OCI-LY1 (cell line): ENCODE data around the gene C10orf62.
"Not testable (repeated sequence)": the region's sequence is repeated elsewhere in the genome, so short reads cannot be mapped to it uniquely, and the experiment has no call there.

Experiments used
- H2AFZ ChIP-seq: fragments of 200-600 bp; sonication (generic), shearing (Covaris generic); 2 replicates; pipeline ENCODE4 v1.6.0; 2014; ENCODE audit warnings: antibody characterized with exemption, mild to moderate bottlenecking, low read length
- H3F3A ChIP-seq: fragments of 200-600 bp; sonication (generic), shearing (Covaris generic); 2 replicates; pipeline ENCODE4 v1.6.0; 2014; ENCODE audit warnings: mild to moderate bottlenecking, antibody characterized with exemption, low read length, moderate library complexity; ENCODE audit not compliant: insufficient read depth
- H3K27ac ChIP-seq: fragments of 200-600 bp; sonication (generic); 2 replicates; pipeline ENCODE4 v1.5.1; 2014; ENCODE audit warnings: low read length, mixed run types, mild to moderate bottlenecking, low read depth; ENCODE audit not compliant: poor library complexity, severe bottlenecking
- H3K27me3 ChIP-seq: fragments of 200-600 bp; sonication (generic); 2 replicates; pipeline ENCODE4 v1.6.0; 2014; ENCODE audit warnings: antibody characterized with exemption, mild to moderate bottlenecking, low read length, moderate library complexity; ENCODE audit not compliant: insufficient read depth
- H3K36me3 ChIP-seq: fragments of 200-600 bp; sonication (generic); 2 replicates; pipeline ENCODE4 v1.6.1; 2014; ENCODE audit warnings: mild to moderate bottlenecking, antibody characterized with exemption, low read length, moderate library complexity, mixed read lengths; ENCODE audit not compliant: insufficient read depth
- H3K4me1 ChIP-seq: fragments of 200-600 bp; sonication (generic); 2 replicates; pipeline ENCODE4 v1.5.1; 2014; ENCODE audit warnings: mild to moderate bottlenecking, low read length, moderate library complexity; ENCODE audit not compliant: insufficient read depth, severe bottlenecking
- H3K4me2 ChIP-seq: fragments of 200-600 bp; sonication (generic), shearing (Covaris generic); 2 replicates; pipeline ENCODE4 v1.6.1; 2014; ENCODE audit warnings: low read length
- H3K4me3 ChIP-seq: fragments of 200-600 bp; sonication (generic); 2 replicates; pipeline ENCODE4 v1.5.1; 2014; ENCODE audit warnings: low read length, low read depth, mild to moderate bottlenecking, mixed read lengths; ENCODE audit not compliant: poor library complexity, severe bottlenecking
- H3K79me2 ChIP-seq: fragments of 200-600 bp; shearing (Covaris generic); 2 replicates; pipeline ENCODE4 v1.6.1; 2016; ENCODE audit warnings: mixed run types, low read length, mixed read lengths; ENCODE audit not compliant: insufficient read depth
- H3K9ac ChIP-seq: fragments of 200-600 bp; sonication (generic), shearing (Covaris generic); 2 replicates; pipeline ENCODE4 v1.6.1; 2014; ENCODE audit warnings: mild to moderate bottlenecking, low read length, mixed read lengths
- H3K9me2 ChIP-seq: fragments of 200-600 bp; sonication (generic), shearing (Covaris generic); 2 replicates; pipeline ENCODE4 v1.6.1; 2014; ENCODE audit warnings: low read depth, mild to moderate bottlenecking, low read length, mixed read lengths
- H3K9me3 ChIP-seq: fragments of 200-600 bp; shearing (Covaris generic); 2 replicates; pipeline ENCODE4 v1.6.1; 2014; ENCODE audit warnings: low read length, mixed read lengths
- H4K20me1 ChIP-seq: fragments of 200-600 bp; sonication (generic), shearing (Covaris generic); 2 replicates; pipeline ENCODE4 v1.6.0; 2016; ENCODE audit warnings: mild to moderate bottlenecking, low read length; ENCODE audit not compliant: insufficient read depth
- EZH2 ChIP-seq: fragments of 200-600 bp; sonication (generic), shearing (Covaris generic); IDR thresholded peaks from 2 replicates; pipeline ENCODE4 v1.8.0; 2017; ENCODE audit warnings: borderline replicate concordance, mixed run types, mild to moderate bottlenecking, antibody characterized with exemption, low read length, moderate library complexity, mixed read lengths
- TF ChIP-seq, protein P1 (sequence below): fragments of 200-600 bp; sonication (generic), shearing (Covaris generic); IDR thresholded peaks from 2 replicates; pipeline ENCODE4 v1.5.1; 2017; ENCODE audit warnings: mild to moderate bottlenecking, antibody characterized with exemption, low read length, moderate library complexity, mixed read lengths

C10orf62 gene

DNA sequence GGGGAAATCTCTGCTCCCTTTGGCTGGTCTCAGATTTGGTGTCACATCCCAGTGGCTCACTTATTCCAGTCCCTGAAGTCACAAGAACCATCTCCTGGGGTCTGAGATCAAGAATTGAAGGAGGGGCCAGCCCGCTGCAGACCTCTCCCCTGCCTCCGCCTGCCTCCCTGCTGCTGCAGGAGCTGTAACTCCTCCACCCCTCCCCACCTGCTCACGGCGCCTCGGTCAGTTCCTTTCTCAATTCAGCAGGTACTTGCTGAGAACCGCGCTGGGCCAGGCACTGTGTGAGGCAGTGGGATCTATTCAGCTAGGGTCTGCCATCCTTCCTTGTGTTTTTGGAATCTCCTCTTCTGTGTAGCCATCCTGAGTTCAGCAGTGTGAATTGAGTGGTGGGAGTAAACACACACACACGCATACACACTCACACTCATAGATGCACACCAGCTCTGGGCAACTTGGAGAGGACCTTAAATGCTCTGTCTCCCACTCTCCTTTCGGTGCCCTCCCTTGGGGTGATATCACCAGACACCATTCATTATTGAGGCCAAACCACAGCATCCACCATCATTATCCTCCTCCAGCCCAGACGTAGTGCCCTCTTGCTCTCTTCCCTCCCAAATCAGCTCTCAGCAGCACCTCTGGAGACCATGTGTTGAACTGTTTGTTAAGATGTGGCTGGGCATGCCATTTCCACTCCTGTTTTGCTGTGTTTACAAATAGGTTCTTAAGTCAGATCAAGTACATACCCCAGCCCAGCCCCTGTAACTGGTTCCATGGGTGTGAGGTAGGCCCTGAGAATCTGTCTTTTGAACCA, 39.0 kb upstream of the C10orf62 start:
- Histone ChIP-seq H3K27me3 (no peaks in the 10 kb centered on the region), H3K4me1 (no peaks in the 10 kb centered on the region), H3K36me3 (no peaks in the 10 kb centered on the region), H2AFZ (no peak overlapping the region), H3K4me2 (no peak overlapping the region), H3F3A (no peaks in the 10 kb centered on the region), H3K79me2 (no peaks in the 10 kb centered on the region), H3K27ac (no peak overlapping the region), H3K9ac (no peak overlapping the region), H3K9me3 (no peaks in the 10 kb centered on the region), H3K9me2 (no peaks in the 10 kb centered on the region), H3K4me3 (no peak overlapping the region), H4K20me1 (no peaks in the 10 kb centered on the region)
- TF ChIP-seq, protein P1, sequence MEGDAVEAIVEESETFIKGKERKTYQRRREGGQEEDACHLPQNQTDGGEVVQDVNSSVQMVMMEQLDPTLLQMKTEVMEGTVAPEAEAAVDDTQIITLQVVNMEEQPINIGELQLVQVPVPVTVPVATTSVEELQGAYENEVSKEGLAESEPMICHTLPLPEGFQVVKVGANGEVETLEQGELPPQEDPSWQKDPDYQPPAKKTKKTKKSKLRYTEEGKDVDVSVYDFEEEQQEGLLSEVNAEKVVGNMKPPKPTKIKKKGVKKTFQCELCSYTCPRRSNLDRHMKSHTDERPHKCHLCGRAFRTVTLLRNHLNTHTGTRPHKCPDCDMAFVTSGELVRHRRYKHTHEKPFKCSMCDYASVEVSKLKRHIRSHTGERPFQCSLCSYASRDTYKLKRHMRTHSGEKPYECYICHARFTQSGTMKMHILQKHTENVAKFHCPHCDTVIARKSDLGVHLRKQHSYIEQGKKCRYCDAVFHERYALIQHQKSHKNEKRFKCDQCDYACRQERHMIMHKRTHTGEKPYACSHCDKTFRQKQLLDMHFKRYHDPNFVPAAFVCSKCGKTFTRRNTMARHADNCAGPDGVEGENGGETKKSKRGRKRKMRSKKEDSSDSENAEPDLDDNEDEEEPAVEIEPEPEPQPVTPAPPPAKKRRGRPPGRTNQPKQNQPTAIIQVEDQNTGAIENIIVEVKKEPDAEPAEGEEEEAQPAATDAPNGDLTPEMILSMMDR: no peak
- no peak for TF ChIP-seq EZH2

DNA sequence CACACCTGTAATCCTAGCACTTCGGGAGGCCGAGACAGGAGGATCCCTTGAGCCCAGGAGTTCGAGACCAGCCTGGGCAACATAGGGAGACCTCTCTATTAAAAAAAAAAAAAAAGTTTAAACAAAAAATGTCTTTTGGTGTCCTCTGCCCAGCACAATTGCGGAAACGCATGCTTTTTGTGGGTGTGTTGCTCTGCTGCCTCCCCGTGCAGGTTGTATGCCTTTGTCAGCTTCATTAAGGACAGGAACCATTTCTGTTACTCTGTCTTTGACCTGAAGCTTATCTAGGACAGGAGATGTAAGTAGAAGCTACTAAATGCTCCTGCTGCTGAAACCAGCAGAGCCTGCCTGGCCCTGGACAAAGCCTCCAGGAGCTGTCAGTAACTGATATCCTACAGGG, 38.2 kb upstream of the C10orf62 start:
- no peaks in the 10 kb centered on the region for H3K9me2 ChIP-seq
- no peak overlapping the region for H2AFZ ChIP-seq
- H3K27me3 ChIP-seq: no peaks in the 10 kb centered on the region
- no peak overlapping the region for H3K9ac ChIP-seq
- TF ChIP-seq, protein P1: no peak
- TF ChIP-seq EZH2: no peak
- no peaks in the 10 kb centered on the region; the same call in 1 of the 2 replicates for H3K36me3 ChIP-seq
- H3K4me1 ChIP-seq: no peaks in the 10 kb centered on the region
- H4K20me1 ChIP-seq: no peaks in the 10 kb centered on the region
- no peak overlapping the region for H3K4me3 ChIP-seq
- no peak overlapping the region for H3K27ac ChIP-seq
- no peaks in the 10 kb centered on the region for H3F3A ChIP-seq
- no peak overlapping the region for H3K4me2 ChIP-seq
- H3K79me2 ChIP-seq: no peaks in the 10 kb centered on the region
- no peaks in the 10 kb centered on the region for H3K9me3 ChIP-seq

DNA sequence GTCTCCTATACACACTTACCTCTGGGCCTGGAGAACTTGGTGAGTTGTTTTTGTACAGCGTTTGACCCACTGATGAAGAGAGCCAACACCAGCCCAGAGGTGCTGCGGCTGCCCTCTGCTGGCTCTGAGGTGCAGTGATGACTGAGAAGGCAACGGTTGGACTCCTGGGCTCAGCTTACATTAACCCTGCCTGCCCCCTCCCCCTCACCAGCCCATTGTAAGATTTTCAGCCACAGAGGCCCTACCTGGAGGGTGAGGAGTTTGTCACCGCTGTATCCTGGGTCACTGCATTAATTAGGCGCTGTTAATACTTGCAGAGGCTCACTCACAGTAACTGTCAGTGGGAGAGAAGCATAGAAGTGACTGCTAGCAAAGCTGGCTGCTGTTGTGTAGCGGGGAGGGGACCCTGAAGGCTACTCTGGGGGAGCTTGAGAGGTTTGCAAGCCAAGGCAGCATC, 35.9 kb upstream of the C10orf62 start:
- Histone ChIP-seq H3K9me3 (no peaks in the 10 kb centered on the region), H3K36me3 (no peaks in the 10 kb centered on the region; the same call in 1 of the 2 replicates), H3K9ac (no peak overlapping the region), H3K4me2 (no peak overlapping the region), H3K4me1 (no peaks in the 10 kb centered on the region), H3K27me3 (no peaks in the 10 kb centered on the region), H4K20me1 (no peaks in the 10 kb centered on the region), H3F3A (no peaks in the 10 kb centered on the region), H3K27ac (no peak overlapping the region), H3K9me2 (no peaks in the 10 kb centered on the region), H2AFZ (no peak overlapping the region), H3K4me3 (no peak overlapping the region), H3K79me2 (no peaks in the 10 kb centered on the region)
- no peak for TF ChIP-seq EZH2
- TF ChIP-seq, protein P1: peak; percentile 43

DNA sequence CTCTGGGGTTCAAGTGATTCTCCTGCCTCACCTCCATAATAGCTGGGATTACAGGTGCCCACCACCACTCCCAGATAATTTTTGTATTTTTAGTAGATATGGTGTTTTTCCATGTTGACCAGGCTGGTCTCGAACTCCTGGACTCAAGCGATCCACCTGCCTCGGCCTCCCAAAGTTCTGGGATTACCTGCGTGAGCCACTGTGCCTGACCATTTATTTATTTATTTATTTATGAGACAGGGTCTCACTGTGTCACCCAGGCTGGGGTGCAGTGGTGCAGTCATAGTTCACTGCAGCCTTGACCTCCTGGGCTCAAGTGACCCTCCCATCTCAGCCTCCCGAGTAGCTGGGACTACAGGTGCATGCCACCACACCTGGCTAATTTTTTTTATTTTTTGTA, 35.2 kb upstream of the C10orf62 start:
- H3K9ac ChIP-seq, H3K27ac ChIP-seq, H3K4me3 ChIP-seq, H2AFZ ChIP-seq, H3K36me3 ChIP-seq, H3K79me2 ChIP-seq, H3K27me3 ChIP-seq, H3K9me2 ChIP-seq, H3K9me3 ChIP-seq, H3K4me2 ChIP-seq, H3F3A ChIP-seq, H3K4me1 ChIP-seq, H4K20me1 ChIP-seq: not testable (repeated sequence)

DNA sequence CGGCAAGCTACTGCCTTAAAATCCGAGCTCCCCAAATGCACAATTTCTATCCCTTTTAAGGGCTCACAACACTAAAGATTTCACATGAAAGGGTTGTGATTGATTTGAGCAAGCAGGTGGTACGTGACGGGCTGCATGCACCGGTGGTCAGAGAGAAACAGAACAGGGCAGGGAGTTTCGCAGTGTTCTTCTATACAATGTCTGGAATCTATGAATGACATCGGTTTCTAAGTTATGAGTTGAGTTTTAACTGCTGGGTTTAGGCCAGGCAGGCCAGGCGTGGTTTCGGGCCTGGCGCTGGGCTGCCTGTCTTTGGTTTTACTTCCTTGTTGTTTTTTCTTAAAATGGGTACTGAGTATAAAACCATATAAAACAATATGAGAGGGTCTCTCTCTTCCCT, 34.0 kb upstream of the C10orf62 start:
- not testable (repeated sequence) for H3K79me2 ChIP-seq, H3K9me3 ChIP-seq, H3F3A ChIP-seq, H3K4me3 ChIP-seq, H4K20me1 ChIP-seq, H2AFZ ChIP-seq, H3K4me2 ChIP-seq, H3K27me3 ChIP-seq, H3K9me2 ChIP-seq, H3K27ac ChIP-seq, H3K9ac ChIP-seq, H3K4me1 ChIP-seq, H3K36me3 ChIP-seq
